NT2/D1 (cell line): ENCODE measurements around the gene EDRF1.

Experiments
- YY1 ChIP-seq: IDR thresholded peaks from 2 replicates; pipeline ENCODE4 v1.6.1; 2011; ENCODE audit not compliant: insufficient read length, insufficient read depth
- ZNF274 ChIP-seq: IDR thresholded peaks from 2 replicates; pipeline ENCODE4 v1.6.1; 2011; ENCODE audit warnings: mild to moderate bottlenecking, low read depth, low read length

GRCh38 chr10:125698481-125698998, 21.0 kb upstream of the EDRF1 start:
- no peak for TF ChIP-seq ZNF274
- no peak for TF ChIP-seq YY1
